Natural killer cell treated with Interleukin-12 subunit alpha and Interleukin-12 subunit beta and Interleukin-15 and Interleukin-18, amount 100 ng/mL, for 72 hours (primary cell): ENCODE data around the gene KRTAP5-10. TPM values are rescaled to one million over a fixed set of nuclear protein-coding genes. Genes with fewer than 3 reads are reported as not detected.
"Not testable (repeated sequence)": the region's sequence is repeated elsewhere in the genome, so short reads cannot be mapped to it uniquely, and the experiment has no call there.

ENCODE experiments used
- ATAC-seq, 2 donors: fragments of 150-1000 bp; cut with Tn5 transposase in 1 of 2; sonication (Bioruptor Pico), chemical (Tn5 transposase) in 1 of 2; 2 replicates each; pipeline ENCODE4 v1.10.0; 2021
- DNase-seq: peaks from one replicate; pipeline ENCODE4 v3.0.0; 2022; ENCODE audit warnings: low spot score
- H3K27ac Mint-ChIP-seq, 2 donors: 1 replicate in 1 of 2; 2 replicates in 1 of 2; pipeline ENCODE4 v1.8.0; 2022; ENCODE audit warnings: mixed read lengths in 2 of 2, mild to moderate bottlenecking in 1 of 2, moderate library complexity in 1 of 2
- H3K27me3 Mint-ChIP-seq, 2 donors: 1 replicate in 1 of 2; 2 replicates in 1 of 2; pipeline ENCODE4 v1.8.0; 2022; ENCODE audit warnings: mixed read lengths in 2 of 2
- H3K36me3 Mint-ChIP-seq: one replicate; pipeline ENCODE4 v1.8.0; 2022; ENCODE audit warnings: mixed read lengths
- H3K4me1 Mint-ChIP-seq, 2 donors: 1 replicate in 1 of 2; 2 replicates in 1 of 2; pipeline ENCODE4 v1.8.0; 2022; ENCODE audit warnings: low read depth in 2 of 2, mixed read lengths in 2 of 2, mild to moderate bottlenecking in 1 of 2
- H3K4me3 Mint-ChIP-seq: one replicate; pipeline ENCODE4 v1.8.0; 2022; ENCODE audit warnings: mixed read lengths
- H3K9me3 Mint-ChIP-seq: 2 replicates; pipeline ENCODE4 v1.8.0; 2022; ENCODE audit warnings: mixed read lengths
- total RNA-seq, 2 donors: library from RNA; stranded (reverse); gene quantifications; one replicate each; pipeline ENCODE4 v1.2.3, GENCODE V29; 2022

Gene KRTAP5-10, protein sequence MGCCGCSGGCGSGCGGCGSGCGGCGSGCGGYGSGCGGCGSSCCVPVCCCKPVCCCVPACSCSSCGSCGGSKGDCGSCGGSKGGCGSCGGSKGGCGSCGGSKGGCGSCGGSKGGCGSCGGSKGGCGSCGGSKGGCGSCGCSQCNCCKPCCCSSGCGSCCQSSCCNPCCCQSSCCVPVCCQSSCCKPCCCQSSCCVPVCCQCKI
- not detected for total RNA-seq

DNA sequence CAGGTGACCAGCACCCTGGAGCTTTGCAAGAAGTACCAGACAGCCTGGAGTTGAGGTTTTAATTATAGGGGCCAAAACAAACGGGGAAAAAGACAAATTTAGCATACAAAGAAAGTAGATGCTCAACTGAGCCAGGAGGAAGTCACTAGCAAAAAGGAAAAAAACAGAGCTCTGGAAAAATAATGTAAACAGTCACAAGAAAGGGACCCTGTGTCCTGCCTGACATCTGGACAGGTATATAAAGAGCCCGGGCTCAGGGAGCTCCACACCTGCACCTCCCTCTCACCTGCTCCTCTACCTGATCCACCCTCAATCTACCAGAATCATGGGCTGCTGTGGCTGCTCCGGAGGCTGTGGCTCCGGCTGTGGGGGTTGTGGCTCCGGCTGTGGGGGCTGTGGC lies at the start of gene KRTAP5-10:
Gene KRTAP5-10 (plus strand): TSS at position 301 of the 400 bp plus-strand sequence. CDS start 25 bp downstream, at position 326.
- no peak within 1 kb of the TSS for H3K27ac Mint-ChIP-seq
- H3K36me3 Mint-ChIP-seq: no peaks in the 10 kb centered on the region
- H3K27me3 Mint-ChIP-seq: peaks cover 34 to 54% of the 10 kb centered on the region in 2 donors
- no peak for ATAC-seq
- DNase-seq: no peak
- no peak within 1 kb of the TSS for H3K4me3 Mint-ChIP-seq
- peaks cover 0 to 5% of the 10 kb centered on the region in 2 donors for H3K4me1 Mint-ChIP-seq
- no peaks in the 10 kb centered on the region for H3K9me3 Mint-ChIP-seq

DNA sequence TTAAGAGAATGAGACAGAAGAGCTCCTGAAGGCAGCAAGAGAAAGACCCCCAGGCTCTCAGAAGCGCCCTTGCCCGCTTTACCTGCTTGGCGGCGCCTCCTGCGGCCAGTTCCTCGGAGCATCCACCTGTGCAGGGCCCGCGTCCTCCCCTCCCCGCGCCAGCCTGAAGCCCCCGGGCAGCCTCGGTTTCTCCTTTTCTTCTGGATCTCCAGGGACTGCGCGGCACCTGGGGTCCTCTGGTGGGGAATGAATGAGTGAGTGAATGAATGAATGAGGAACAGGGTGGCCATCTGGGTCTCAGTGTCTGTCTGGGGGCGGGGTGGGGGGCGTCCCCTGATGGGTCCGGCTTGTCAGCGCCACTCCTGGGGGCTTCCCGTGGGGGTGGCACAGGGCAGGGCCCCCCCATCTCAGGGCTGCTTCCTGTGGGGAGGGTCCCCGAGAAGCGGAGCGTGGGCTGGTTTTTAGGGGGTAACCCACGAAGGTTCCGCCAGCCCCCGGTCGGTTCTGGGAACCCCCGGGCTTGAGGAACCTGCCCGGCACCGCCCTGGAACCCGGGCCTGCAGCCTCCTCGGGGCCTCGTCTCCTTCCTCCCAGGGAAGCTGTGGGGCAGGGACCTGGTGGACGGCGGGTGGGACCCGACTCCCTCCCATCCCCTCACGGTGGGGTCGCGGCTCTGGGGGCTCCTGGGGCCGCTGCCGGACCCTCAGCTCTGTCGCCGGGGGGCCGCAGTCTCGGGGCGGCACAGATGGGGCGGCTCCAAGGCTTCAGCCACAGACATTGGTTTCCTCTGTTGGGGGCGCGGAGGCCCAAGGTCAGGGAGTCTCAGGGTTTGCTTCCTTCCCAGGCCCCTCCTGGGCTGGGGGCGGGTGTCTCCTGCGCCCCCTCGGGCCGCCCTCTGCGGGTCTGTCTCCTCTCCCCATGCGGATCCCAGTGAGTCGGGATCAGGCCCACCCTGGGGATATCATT lies 46.6 kb upstream of the KRTAP5-10 start:
- Mint-ChIP-seq H3K4me3 (no peak overlapping the region), H3K9me3 (peaks cover 5% of the 10 kb centered on the region), H3K27me3 (peaks cover 0 to 3% of the 10 kb centered on the region in 2 donors), H3K4me1 (no peaks in the 10 kb centered on the region), H3K27ac (no peak overlapping the region), H3K36me3 (peaks cover 5% of the 10 kb centered on the region)
- ATAC-seq: no peak
- no peak for DNase-seq

DNA sequence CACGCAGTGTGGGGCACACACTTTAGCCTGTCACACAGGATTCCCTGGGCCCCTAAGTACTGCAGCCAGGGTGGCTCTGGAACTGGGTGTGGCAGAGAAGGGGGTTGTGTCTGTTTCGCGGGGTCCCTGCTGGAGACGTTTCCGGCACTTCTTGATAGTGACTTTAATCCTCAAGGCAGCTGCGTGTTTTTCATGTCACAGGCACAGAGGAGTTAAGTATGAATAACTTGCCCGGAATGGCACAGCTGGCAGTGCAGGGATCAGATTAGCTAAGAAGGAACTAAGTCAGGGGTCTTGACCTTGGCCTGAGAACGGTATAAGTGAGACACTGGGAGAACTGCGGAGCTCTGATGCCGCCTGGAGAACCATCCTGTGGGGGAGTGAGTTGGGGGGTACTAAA lies 45.8 kb upstream of the KRTAP5-10 start:
- Mint-ChIP-seq H3K4me1 (no peaks in the 10 kb centered on the region), H3K36me3 (no peaks in the 10 kb centered on the region), H3K27me3 (no peaks in the 10 kb centered on the region), H3K4me3 (no peak overlapping the region), H3K27ac (no peak overlapping the region), H3K9me3 (peaks cover 3% of the 10 kb centered on the region)
- ATAC-seq (no peak), DNase-seq (no peak)

DNA sequence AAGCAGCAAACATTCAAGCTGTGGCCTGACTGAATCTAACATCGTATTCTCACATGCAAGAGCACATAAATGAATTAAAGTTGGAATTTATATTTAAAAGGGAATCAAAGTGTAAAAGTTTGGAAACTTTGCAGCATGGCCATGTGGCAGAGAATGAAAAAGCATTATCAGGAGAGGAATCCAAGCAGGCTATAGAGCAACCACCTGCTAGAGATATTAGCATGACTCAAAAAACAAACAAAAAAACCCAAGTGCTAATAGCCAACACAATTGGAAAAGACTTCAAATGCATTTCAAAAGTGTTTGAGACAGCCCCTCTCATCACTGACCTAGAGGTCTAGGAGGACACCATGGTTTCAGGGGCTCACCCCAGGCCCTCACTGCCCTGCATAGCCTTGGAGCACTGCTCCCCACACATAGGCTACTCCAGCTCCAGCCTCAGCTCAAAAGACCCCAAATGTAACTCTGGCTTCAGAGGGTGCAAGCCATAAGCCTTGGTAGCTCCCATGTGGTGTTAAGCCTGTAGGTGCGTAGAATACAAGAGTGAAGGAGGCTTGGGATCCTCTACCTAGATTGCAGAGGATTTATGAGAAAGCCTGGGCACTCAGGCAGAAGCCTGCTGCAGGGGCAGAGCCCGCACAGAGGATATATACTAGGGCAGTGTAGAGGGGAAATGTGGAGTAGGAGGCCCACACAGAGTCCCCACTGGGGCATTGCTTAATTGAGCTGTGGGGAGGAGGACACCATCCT lies 40.0 kb upstream of the KRTAP5-10 start:
- no peaks in the 10 kb centered on the region for H3K27me3 Mint-ChIP-seq
- no peaks in the 10 kb centered on the region for H3K36me3 Mint-ChIP-seq

DNA sequence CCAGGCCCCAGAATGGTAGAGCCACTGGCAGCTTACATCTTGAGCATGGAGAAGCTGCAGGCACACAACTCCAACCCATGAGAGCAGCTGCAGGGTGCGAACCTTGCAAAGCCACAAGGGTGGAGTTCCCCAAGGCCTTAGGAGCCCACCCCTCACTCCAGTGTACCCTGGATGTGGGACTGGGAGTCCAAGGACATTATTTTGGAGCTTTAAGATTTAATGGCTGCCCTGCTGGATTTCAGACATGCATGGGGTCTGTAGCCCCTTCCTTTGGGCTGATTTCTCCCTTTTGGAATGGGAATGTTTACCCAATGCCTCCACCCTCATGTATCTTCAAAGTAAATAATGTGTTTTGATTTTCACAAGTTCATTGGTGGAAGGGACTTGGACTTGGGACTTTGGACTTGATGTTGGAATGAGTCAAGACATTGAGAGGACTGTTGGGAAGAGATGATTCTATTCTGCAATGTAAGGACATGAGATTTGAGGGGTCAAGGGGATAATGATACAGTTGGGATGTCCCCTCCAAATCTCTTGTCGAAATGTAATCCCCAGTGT lies 39.3 kb upstream of the KRTAP5-10 start:
- Mint-ChIP-seq H3K36me3 (no peaks in the 10 kb centered on the region), H3K27me3 (peaks cover 0 to 6% of the 10 kb centered on the region in 2 donors)

More for the DNA sequence above, 40.0 kb upstream of the KRTAP5-10 start:
- Mint-ChIP-seq H3K9me3 (peaks cover 3% of the 10 kb centered on the region), H3K4me3 (no peak overlapping the region), H3K27ac (no peak overlapping the region), H3K4me1 (no peaks in the 10 kb centered on the region)
- DNase-seq (no peak), ATAC-seq (peak; percentile 13 to 43)

DNA sequence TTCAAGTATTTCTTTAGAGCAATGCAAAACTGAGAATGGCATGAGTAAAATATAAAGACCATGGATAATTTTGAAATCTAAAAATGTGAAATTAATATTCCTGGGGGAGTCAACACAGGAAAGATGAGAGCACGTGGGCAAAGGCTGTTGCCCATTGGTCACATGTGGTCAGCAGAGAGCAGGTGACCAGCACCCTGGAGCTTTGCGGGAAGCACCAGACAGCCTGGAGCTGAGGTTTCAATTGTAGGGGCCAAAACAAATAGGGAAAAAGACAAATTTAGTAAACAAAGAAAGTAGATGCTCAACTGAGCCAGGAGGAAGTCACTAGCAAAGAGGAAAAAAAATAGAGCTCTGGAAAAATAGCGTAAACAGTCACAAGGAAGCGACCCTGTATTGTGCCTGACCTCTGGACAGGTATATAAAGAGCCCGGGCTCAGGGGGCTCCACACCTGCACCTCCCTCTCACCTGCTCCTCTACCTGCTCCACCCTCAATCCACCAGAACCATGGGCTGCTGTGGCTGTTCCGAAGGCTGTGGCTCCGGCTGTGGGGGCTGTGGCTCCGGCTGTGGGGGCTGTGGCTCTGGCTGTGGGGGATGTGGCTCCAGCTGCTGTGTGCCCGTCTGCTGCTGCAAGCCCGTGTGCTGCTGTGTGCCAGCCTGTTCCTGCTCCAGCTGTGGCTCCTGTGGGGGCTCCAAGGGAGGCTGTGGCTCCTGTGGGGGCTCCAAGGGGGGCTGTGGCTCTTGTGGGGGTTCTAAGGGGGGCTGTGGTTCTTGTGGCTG lies 38.4 kb upstream of the KRTAP5-10 start, which contains the start of gene KRTAP5-7:
Gene KRTAP5-7 (plus strand): TSS at position 472 of the 780 bp plus-strand sequence. CDS start 34 bp downstream, at position 506.
- H3K27me3 Mint-ChIP-seq, H3K27ac Mint-ChIP-seq, H3K36me3 Mint-ChIP-seq, H3K9me3 Mint-ChIP-seq, ATAC-seq, H3K4me3 Mint-ChIP-seq, H3K4me1 Mint-ChIP-seq, DNase-seq: not testable (repeated sequence)

More for the DNA sequence above, 39.3 kb upstream of the KRTAP5-10 start:
- Mint-ChIP-seq H3K9me3 (peaks cover 3% of the 10 kb centered on the region), H3K27ac (no peak overlapping the region), H3K4me1 (no peaks in the 10 kb centered on the region), H3K4me3 (no peak overlapping the region)
- ATAC-seq (no peak), DNase-seq (no peak)

DNA sequence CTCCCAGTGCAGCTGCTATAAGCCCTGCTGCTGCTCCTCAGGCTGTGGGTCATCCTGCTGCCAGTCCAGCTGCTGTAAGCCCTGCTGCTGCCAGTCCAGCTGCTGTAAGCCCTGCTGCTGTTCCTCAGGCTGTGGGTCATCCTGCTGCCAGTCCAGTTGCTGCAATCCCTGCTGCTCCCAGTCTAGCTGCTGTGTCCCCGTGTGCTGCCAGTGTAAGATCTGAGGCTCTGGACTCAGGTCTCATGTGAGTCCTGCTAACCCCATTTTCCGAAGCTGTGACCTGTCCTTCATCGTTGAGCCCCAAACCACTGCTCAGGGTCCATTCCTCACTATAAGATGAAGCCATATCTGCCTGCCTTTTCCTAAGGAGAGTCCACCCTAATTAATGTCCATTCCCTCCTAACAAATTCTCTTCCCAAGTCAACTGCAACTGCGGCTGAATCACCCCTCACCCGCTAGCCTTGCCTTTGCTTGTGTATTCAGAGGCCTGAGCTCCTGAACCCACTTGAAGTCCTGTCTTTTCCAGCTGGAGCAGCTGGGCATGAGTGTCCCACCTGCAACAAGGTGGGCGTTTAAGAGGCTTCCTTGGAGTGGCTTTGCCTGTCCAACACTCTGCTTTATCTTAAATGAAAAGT lies 37.7 kb upstream of the KRTAP5-10 start:
- H3K9me3 Mint-ChIP-seq: no peaks in the 10 kb centered on the region
- H3K27me3 Mint-ChIP-seq: peaks cover 0 to 7% of the 10 kb centered on the region in 2 donors
- ATAC-seq (no peak), DNase-seq (no peak)
- no peaks in the 10 kb centered on the region for H3K4me1 Mint-ChIP-seq
- H3K27ac Mint-ChIP-seq: no peak overlapping the region
- no peaks in the 10 kb centered on the region for H3K36me3 Mint-ChIP-seq
- no peak overlapping the region for H3K4me3 Mint-ChIP-seq

DNA sequence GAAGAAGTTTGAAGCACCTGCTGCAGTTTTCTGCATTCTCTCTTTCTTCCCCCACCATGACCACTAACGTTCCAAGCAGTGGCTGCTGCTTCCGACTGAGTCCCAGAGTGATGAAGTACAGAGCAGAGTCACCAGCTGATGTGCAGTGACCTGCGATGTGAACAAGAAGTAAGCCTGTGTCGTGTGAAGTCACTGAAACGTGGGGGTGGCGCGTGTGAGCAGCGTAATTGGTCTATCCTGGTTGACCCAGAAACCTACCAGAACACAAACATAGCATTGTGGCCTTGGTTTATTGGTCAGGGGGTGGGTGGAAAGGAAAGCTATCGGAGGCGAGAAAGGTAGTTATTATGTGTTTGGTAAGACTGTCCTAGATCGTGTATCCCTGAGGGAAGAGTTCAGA lies 34.8 kb upstream of the KRTAP5-10 start:
- no peak for DNase-seq
- H3K4me3 Mint-ChIP-seq: no peak overlapping the region
- ATAC-seq: no peak
- no peaks in the 10 kb centered on the region for H3K36me3 Mint-ChIP-seq
- H3K27me3 Mint-ChIP-seq: peaks cover 0 to 7% of the 10 kb centered on the region in 2 donors
- H3K27ac Mint-ChIP-seq: no peak overlapping the region
- H3K9me3 Mint-ChIP-seq: no peaks in the 10 kb centered on the region
- no peaks in the 10 kb centered on the region for H3K4me1 Mint-ChIP-seq

DNA sequence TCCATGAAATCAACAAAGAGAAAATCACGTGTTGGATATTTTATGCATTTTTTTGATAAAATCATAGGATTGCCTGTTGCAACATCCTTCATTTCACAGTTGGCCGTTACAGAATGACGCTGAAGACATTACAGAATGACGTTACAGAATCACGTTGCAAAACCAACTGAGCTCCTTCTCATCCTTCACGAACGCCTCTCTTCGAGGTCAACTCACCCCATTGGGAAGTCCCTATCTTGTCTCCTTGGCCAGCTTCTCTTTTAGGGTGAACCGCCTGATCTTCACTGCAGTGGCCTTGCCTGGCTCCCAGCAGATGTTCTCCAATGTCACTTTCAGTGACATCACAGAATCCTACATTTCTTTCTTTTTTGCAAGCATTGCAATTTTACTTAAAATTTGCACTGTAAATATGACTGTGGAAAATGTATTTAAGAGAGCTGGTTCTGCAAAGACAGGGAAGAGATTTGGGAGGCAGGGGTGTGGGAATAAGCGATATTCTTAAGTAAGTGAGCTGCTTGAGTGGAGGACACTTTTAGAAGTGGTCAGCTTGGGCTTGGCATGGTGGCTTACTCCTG lies 33.2 kb upstream of the KRTAP5-10 start:
- ATAC-seq (no peak), DNase-seq (no peak)
- H3K4me1 Mint-ChIP-seq: no peaks in the 10 kb centered on the region

DNA sequence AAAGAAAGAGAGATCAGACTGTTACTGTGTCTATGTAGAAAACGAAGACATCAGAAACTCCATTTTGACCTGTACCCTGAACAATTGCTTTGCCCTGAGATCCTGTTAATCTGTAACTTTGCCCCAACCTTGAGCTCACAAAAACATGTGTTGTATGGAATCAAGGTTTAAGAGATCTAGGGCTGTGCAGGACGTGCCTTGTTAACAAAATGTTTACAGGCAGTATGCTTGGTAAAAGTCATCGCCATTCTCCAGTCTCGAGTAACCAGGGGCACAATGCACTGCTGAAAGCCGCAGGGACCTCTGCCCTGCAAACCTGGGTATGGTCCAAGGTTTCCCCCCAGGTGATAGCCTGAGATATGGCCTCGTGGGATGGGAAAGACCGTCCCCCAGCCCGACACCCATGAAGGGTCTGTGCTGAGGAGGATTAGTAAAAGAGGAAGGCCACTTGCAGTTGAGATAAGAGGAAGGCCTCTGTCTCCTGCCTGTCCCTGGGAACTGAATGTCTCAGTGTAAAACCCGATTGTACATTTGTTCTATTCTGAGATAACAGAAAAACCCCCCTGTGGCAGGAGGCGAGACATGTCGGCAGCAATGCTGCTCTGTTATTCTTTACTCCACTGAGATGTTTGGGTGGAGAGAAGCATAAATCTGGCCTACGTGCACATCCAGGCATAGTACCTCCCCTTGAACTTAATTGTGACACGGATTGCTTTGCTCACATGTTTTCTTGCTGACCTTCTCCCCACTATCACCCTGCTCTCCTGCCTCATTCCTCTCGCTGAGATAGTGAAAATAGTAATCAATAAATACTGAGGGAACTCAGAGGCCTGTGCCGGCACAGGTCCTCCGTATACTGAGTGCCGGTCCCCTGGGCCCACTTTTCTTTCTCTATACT lies 30.4 kb upstream of the KRTAP5-10 start:
- H3K36me3 Mint-ChIP-seq, DNase-seq, H3K9me3 Mint-ChIP-seq, H3K4me3 Mint-ChIP-seq, ATAC-seq, H3K4me1 Mint-ChIP-seq, H3K27ac Mint-ChIP-seq: not testable (repeated sequence)
- H3K27me3 Mint-ChIP-seq: peaks cover 7 to 15% of the 10 kb centered on the region in 2 donors

More for the DNA sequence above, 33.2 kb upstream of the KRTAP5-10 start:
- no peaks in the 10 kb centered on the region for H3K9me3 Mint-ChIP-seq
- H3K27me3 Mint-ChIP-seq: peaks cover 7 to 13% of the 10 kb centered on the region in 2 donors
- no peaks in the 10 kb centered on the region for H3K36me3 Mint-ChIP-seq
- no peak overlapping the region for H3K27ac Mint-ChIP-seq
- no peak overlapping the region for H3K4me3 Mint-ChIP-seq

DNA sequence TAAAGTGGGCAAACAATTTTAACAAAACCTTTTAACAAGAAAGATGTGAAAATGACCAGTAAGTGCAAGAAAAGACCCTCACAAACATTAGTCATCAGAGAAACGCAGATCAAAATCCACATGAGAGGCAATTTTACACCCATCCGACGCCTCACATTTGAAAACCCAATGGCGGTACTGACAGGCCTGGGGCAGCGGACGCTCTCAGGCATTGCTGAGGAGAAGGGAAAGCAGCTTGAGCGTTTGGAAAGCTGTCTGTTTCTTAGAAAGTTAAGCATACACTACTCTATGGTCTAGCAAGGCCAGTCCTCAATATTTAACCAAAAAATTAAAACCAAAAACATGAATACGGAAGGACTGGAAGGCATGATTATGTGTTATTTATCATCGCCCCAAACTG lies 29.5 kb upstream of the KRTAP5-10 start:
- H3K27me3 Mint-ChIP-seq: peaks cover 8 to 11% of the 10 kb centered on the region in 2 donors
- DNase-seq (no peak), ATAC-seq (no peak)
- H3K9me3 Mint-ChIP-seq: no peaks in the 10 kb centered on the region
- H3K36me3 Mint-ChIP-seq: no peaks in the 10 kb centered on the region
- H3K27ac Mint-ChIP-seq: no peak overlapping the region
- H3K4me3 Mint-ChIP-seq: no peak overlapping the region
- H3K4me1 Mint-ChIP-seq: no peaks in the 10 kb centered on the region
